Femur (tissue), 1 donor: ENCODE results near the gene UROS.

Experiments
- DNase-seq: peaks from one replicate; pipeline ENCODE4 v3.0.0-alpha.2; 2017

UROS gene

DNA sequence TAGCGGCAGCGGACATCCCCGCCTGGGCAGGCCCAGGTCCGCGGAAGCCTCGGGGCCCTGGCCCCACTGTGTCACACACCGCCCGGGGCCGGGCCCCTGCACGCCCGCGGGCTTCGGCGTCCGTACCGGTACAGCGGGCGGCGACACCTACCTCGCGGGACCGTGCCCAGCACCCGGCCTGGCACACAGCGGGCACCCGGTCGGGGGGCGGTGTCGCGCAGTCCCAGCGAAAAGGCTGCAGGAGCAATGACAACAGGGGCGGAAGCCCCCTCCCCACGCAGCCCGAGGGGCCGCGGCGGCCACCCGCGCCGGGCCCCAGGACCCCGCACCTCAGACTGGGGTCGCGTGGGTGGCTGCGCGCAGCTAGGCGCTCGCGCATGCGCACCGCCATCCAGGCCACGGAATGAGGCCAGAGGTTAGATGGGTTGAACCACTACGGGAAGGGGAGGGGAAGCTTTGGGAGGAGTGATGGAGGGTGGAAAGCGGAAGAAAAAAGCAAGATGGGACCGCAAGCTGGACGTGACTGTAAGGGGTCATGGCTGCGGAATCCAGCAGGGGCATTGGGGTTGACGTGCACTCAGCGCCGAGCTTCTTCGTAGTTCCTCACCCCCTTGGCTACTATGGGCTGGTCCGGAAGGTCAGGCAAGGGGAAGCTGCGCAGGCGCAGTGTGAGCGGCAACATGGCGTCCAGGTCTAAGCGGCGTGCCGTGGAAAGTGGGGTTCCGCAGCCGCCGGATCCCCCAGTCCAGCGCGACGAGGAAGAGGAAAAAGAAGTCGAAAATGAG, at the start of gene UROS, which contains the start of gene BCCIP:
Gene UROS (minus strand): TSS at position 381 of the 785 bp plus-strand sequence. CDS start 6,759 bp downstream, outside the sequence.
Gene BCCIP (plus strand): TSS at position 669 of the 785 bp plus-strand sequence. CDS start 12 bp downstream, at position 681.
- peak; percentile 93 for DNase-seq

DNA sequence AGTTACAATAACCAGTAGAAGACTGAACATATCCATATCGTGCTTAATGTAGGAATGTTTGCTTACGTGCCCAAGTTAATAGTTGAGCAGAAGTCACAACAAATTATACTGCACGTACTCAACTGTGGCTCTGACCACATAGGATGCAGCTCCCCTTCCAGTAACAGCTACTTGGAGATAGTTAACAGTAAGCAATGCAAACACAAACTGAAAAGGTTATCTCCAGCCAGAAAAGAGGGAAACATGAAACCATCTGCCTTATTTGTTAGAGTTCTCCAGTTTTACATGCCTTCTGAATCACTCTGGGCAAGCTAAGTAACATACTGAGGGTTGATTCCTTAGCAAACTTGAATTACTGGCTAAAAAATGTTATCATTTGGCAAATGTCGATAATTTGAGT, 48.3 kb upstream of the UROS start:
- DNase-seq, result no peak

DNA sequence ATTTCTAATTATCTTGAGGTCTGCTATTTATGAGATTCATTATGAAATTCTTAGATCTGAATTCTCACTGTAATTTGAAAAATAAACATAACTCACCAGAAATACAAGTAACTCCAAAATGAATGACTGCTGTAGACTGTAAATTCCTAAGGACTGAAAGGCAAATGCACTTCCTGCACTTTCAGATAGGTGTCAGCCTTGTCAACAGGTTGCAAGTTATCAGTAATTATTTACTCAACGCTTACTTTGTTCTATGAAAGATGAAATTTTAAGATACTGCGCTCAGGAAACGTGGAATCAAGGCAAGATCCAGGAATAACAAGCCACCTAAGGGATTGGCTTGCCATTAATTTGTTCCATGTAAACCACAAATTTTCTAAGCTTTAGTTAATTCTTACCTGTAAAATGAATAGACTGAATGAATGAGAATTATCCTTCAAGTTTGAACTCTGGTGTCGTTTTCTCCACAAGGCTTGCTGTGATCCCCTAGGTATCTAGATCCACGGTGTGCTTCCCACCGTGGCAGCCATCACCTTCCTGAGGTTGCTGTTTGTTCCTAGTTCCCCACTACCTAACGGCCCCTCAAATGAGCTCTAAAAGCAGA, 45.4 kb upstream of the UROS start:
- no peak for DNase-seq

DNA sequence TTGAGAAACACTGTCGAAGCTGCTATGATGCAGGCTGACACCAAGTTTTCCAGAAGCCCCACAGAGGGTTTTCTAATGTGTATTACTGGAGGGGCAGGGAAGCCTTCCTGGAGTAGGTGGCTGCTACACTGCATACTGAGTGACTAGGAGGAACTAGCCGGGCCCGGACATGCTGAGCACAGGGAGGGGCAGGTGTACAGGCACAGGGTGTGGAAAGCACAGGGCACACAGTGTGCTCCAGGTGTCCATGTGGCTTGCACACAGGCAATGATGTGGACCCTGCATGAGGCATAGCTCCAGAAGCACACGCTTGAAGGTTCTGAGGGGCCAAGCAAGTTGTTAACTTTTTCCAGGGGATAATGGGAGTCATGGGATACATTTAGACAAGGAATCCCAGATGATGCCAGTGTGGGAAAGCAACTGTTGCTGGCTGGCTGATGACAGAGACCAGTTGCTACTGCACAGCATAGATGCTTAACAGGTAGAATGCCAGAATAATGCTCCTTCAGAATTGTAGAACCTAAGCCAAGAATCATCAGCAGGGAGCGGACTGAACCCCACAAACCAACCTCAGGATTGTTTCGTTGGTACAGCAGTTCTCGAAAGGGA, 43.5 kb upstream of the UROS start:
- DNase-seq, result no peak

DNA sequence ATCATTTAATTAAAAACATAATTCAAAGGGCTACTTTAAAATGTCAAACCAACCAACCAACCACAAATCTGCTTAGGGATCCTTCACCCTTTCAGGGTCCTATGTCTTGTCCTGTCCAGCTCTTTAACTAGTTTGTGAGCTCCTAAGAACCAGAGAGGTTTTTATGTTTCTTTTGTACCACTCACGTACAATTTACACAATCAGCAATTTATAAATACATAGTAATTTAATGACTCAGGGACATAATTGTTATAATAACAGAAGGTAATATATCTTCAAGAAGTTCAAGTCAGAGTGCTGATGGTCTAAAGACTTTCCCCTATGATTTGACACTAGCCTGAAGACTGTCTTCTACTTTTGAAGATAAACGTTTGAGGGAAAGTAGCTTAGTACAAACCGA, 42.1 kb upstream of the UROS start:
- DNase-seq, result no peak

DNA sequence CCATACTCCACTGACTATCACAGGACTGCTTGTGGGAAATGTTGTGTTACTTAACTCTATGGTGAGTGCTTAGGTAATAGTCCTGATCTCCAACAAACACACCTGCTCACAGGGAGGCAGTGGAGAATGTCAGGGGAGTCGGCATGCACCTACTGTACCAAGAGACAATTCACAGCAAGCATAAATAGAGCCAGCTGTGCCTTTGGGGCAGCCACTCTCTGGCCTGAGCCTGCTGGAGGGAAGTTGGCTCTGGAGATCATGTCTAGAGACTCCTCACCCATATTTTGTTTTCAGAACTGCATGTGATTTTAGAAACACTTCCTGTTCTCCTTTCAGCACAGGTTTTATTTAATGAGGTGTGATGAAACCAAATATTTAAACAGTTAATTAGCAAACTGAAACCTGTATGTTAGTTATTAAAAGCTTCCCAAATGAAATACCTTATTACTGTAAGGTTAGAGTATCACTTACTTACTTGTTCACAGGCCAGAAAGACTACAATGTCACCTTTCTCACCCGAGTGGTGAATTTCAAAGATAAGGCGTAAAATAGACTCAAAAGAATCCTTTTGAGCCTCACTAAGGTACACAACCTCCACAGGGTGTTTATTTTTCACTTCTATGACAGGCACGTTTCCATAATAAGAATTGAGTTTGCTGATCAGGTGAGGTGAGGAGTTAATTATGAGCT, 36.2 kb upstream of the UROS start:
- no peak for DNase-seq

DNA sequence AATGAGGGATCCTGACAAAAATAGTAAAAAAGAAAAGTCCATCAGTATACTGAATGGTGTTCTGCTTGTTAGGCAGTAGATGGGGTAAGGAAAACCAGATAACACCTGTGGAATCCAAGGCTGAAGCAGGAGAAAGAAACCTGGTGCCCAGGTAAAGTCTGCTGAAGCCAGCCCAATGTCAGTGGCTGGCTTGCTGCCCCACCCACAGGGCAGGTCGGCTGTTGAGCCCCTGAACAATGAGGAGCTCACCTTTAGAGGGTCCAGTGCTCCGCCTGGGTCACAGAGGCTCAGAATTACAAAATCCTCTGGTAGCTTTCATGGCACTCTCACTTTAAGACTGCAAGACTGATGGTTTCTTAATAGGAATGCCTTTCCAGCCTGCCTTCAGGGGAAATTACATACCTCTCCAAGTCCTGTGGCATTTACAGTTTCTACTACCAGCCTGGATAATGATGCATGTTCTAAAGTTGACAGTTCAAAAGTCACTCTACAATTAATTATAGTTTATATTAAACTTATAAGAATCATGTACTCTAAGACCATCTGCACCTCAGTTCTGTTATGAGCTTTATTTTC, 34.2 kb upstream of the UROS start:
- no peak for DNase-seq

DNA sequence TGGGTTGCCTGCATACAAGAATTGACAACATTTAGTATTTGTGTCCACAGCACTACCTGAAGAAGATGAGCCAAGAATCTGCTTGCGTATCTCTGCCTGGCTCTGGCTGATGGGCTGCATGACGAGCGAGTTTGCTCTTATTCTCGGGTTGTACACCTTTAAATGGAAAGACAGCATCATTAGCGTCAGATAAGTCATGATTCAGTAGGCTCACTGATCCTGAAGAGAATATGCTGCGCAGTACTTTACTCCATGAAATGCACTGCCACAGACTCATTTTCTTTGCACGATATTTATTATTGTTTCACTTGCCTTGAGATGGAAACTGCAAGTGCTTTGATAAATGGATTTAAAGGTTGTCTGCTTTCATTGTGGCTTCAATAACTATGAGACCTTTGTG, 29.4 kb upstream of the UROS start:
- DNase-seq, result no peak

DNA sequence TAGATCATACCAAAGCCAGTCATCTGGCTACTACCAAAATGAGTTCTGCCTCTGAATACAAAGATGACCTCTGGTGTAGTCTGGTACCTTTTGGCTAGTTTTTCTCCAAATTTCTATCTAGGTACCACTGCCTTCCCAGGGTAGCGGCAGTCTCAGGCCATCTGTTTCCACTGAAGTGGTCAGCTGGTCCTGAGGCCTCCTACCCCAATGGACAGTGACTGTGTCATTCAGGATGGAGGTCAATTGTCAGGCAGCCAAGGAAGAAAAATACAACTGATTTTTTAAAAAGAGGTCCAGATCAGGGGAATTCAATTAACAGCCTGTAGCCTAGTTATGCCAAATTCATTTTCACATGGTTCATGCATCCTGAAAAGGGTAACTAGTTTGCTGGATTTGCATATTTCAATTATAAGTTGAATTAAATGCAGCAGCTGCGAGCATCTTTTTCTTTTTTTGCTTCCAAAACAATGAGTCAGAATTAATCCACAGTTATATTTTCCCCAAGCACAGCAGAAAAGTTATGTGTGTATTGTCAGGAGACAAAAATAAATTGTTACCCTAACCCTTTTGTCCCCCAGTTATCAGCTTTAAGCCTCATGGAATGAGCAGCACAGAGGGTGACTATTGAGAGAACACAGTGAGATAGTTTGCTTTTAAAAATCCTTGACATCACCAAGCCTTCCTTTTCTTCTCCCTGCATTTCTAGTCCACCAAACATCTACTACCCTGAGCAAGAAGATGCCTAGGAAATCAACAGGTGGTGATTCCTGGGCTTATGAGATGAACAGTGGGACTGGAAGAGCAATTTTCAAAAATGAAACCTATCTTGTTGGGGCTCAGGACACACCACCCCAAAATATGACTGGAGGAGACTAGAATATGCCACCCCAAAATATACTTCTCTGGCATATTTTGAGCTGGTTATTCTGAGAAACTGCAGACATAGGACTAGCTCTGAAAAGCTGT, 28.0 kb upstream of the UROS start:
- DNase-seq, result no peak

DNA sequence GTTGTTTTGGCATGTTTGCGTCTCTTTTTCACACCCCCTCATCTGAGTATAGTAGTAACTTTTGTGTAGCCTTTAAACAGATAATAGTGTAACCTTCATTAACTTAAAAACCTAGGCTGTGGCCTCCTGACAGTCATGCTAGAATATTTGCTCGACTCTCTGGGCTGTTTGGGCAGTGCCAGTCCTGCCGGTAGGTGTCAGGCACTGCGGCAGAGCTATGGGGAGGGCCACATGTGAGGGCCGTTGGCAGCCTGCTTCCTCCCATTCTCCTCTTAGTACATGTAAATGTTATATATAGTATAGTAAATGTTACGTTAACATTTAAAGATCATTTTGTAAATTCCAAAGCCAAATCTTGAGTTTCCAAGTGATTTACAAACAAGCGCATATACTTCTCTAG, 26.4 kb upstream of the UROS start:
- DNase-seq, result no peak

DNA sequence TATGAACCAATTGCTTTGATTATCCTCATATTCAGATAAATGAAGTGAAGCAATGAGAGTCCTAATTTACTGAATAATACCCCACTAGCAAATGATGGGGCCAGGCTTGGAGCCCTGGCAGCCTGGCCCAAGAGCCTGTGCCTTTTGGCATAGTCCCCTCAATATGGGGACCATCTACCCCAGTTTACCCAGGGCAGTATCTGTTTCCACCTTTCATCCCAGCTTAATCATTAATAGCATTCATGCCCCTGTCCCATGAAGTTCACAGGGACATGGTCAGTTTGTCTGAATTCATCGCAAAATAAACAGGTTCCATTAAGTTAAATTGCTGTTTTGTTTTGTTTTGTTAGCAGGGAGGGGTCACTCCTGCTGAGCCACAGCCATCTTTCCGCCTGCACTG, 25.8 kb upstream of the UROS start:
- DNase-seq, result no peak

DNA sequence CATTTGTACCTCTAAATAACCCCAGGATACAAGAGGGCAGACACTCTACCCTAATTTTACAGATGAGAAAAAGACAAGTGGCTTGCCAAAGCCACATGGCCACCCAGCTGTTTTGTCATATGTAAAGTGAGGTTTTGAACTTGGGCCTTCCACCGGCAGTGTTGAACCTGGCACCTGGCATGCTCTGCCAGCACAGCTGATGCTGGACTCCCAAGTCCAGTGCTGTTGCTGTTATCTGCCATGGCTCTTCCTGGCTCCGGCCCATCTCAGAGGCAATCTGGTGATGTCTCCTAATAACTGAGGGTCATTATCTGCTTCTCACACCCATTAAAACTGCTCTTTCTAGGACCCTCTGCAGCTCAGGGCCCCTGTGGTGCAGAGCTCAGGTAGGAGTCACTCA, 25.3 kb upstream of the UROS start:
- DNase-seq, result no peak

DNA sequence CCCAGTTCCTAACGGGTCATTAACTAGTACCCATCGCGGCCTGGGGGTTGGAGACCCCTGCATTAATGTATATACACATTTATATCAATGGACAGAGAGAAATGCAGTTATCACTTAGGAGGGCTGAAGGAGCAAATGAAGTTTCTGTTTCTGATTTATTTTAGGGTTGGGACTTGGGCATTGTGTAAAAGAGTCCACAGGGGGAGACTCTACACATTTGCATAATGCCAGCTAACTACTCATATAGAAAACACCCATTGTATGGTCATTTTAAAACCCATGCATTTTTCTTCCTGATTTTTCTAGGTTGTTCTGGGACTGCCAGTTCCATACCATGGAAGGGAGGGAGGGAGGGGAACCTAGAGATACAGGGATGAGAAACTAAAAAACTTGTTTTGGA, 23.8 kb upstream of the UROS start:
- DNase-seq, result no peak

DNA sequence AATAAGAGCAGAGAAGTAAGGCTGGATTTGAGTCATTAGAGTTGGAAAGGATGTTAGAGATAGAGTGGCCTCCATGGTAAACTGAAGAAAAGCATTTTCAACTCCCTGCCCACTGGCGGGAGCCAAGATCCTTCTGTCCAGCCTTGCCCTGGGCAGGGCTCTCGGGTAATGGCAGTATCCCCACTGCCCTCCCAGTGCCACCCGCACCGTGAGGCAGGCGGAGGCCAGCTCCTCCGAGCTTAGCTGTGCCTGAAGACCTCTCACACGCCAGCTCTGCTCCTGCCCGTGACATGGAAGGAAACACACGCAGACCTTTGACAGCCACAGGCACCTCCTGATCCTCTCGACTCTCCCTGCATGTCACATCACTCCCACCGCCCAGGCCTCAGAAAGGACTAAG, 22.6 kb upstream of the UROS start:
- DNase-seq, result no peak

DNA sequence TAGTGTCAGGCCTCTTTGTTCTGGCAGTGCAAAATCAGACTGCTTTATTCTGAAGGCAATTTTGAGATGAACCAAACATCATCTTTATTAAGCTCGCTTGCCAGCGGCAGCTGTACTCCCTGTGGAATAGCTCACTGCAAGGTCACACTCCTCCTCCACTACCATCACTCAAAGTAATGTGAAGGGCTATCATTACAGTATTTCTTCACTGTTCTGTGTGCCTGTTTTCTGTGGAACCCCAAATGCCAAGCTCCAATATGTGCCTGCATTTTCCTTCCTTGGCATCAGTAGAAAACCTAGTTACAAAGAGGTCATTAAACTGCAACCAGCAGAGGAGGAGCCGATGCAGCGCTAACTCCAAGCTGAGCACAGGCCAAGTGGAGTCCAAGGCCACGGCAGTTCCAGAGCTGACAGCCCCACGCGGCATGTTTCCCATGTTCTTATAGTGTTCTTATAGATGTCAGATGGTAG, 21.7 kb upstream of the UROS start:
- DNase-seq, result peak; percentile 37

DNA sequence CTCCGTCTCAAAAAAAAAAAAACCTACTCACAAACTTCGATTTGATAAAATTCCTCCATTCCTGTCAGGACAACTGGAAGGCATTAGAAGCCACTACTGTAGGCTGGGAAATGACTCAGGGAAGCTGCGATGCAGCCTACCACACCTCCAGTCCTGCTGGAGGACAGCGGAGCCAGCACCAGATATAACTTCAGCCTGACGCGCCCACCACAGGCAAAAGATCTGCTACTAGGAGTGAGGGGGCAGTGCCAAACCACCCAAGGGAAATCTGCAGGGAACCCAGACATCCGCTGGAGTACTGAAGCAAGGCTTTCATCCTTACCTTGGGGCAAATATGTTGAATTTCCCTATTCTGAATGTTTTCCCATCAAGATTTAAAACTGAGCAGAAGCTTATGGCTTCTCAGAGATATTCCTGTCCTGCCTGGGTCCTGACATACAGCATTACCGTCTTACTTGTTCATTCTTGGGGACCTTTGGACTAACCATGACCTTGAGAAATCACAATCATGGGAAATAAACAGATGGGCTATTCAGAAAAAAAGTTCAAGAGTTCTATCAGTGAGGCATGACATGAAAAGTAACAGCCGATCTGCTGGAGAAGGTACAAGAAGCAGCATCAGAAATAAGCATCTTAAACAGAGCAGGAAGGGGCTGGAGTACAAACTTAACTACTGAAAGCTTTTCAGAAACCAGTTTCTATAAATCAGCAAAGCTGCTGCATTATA, 20.7 kb upstream of the UROS start:
- no peak for DNase-seq

DNA sequence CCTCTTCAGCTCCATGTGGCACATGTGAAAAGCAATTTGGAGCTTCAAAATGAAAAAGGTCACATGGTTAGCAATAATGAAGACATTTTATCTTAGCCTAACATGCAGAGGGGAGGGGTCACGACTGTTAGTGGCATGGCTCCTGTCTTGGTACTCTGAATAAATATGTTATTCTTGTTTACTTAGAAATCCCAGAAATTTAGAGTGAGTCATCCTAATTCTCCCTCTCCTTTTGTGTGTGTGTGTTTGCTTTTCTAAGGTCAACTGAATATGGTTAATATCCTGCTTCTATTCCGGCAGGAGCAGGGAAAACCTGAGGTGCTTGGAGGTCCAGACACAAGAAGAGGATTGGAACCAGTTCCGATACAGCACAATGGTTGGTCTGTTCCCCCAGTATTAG, 17.9 kb upstream of the UROS start:
- no peak for DNase-seq

DNA sequence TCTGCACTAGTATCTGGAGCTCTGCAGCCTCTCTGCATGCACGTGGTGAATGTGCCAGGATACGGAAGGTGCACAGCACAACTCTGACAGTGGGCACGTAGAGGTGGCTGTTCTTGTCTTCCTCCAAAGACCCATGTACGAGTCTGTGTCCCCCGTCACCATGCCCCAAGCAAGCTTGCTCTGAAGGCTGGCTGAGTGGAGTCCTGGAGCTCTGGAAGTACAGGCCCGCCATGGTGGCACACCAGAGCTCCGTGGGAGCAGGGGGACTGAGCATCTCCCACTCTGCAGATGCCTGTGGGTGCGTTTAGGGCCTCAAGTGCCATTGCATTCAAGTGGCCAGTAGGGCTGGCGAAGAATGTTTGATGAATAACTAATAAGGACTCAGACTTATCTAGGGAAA, 17.3 kb upstream of the UROS start:
- no peak for DNase-seq

DNA sequence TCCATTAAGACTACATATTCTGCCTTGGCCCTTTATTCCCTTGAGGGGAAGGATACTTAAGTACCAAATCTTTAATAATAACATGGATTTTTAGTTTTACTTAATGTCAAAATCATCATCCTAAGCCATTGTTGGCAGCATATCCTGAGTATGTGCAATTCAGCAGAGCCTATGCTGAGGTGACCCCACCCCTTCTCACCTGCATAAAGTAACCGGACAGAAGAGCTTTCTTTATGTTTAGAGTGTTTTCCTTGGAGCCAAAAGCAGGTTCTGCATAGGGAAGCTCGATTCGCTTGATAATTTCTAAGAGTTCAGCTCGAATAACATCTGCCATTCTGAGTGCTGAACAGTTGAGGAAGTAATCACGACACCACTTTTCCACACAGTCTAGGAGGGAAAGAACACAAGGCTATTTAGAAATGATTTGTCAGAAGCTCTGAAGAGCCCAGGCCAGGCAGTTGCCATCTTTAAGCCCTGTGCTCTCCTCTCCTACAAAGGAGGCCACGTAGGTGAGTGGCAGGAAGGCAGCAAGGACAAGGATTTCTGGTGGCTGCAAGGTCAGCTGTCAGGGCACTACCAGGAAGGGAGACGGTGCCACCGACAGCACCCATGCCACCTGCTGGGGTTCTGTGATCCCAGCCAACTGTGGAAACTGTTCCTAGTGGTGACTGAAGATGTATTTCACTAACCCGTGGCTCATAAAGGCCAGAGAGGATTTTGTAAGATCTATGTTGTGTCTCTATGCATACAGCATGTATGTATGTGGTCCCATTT, 15.9 kb upstream of the UROS start:
- no peak for DNase-seq

DNA sequence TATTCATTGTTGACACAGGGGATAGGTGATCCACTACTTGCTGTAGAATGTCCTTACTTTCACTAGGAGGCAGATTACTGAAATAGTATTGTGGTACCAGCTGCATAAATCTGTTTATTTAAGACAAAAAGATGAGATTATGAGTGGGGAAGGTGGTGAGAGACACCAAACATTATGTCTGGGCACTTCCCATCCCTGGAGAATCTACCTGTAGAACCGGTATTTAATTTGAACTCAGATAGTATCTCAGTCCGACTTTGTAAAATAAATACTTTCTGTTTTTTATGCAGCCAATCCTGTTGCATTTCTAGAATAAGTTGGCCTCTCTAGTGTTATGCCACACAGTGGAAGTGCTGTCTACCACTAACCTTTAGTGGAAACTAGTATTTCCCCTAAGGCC, 13.7 kb upstream of the UROS start:
- DNase-seq, result no peak
